ENCODE measurements around the gene HDAC7. TPM values are rescaled to one million over a fixed set of nuclear protein-coding genes. Genes with fewer than 3 reads are reported as not detected.

HDAC7 gene
- total RNA-seq, 4 donors from 2014 or later, result 9.8 to 80.9 (median 36.8) TPM

DNA sequence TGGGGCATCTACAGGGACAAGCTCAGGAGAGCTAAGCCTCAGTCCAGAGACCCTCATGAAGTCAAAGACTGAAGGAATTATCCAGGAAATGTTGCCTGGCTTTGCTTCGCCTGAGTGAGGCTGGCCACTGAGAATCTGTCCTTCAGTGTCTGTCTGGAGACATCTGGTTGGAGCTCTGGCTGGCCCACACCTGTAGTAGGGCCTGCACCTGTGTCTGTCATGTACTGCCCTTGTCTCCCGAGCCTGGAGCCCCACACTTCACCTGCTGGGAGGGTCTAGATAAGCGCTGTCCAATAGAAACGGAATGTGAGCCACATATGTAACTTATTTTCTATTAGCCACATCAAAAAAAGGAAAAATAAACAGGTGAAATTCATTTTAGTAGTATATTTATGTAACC is 9.9 kb upstream of the HDAC7 start:
- TF ChIP-seq, protein P1, sequence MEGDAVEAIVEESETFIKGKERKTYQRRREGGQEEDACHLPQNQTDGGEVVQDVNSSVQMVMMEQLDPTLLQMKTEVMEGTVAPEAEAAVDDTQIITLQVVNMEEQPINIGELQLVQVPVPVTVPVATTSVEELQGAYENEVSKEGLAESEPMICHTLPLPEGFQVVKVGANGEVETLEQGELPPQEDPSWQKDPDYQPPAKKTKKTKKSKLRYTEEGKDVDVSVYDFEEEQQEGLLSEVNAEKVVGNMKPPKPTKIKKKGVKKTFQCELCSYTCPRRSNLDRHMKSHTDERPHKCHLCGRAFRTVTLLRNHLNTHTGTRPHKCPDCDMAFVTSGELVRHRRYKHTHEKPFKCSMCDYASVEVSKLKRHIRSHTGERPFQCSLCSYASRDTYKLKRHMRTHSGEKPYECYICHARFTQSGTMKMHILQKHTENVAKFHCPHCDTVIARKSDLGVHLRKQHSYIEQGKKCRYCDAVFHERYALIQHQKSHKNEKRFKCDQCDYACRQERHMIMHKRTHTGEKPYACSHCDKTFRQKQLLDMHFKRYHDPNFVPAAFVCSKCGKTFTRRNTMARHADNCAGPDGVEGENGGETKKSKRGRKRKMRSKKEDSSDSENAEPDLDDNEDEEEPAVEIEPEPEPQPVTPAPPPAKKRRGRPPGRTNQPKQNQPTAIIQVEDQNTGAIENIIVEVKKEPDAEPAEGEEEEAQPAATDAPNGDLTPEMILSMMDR (IDR thresholded peaks at IDR 0.05), result no peak
- TF ChIP-seq POLR2A (IDR thresholded peaks at IDR 0.05), result no peak
- no peak for DNase-seq
- no peaks in the 10 kb centered on the region for H3K36me3 ChIP-seq
- no peak overlapping the region for H3K4me3 ChIP-seq
- H3K4me1 ChIP-seq, result peaks cover 6 to 17% (median 12%) of the 10 kb centered on the region in 4 donors
- H3K27ac ChIP-seq, result peak overlapping the region; percentile 29 to 77 (median 62)
- H3K9me3 ChIP-seq, result no peaks in the 10 kb centered on the region
- H3K27me3 ChIP-seq, result no peaks in the 10 kb centered on the region

DNA sequence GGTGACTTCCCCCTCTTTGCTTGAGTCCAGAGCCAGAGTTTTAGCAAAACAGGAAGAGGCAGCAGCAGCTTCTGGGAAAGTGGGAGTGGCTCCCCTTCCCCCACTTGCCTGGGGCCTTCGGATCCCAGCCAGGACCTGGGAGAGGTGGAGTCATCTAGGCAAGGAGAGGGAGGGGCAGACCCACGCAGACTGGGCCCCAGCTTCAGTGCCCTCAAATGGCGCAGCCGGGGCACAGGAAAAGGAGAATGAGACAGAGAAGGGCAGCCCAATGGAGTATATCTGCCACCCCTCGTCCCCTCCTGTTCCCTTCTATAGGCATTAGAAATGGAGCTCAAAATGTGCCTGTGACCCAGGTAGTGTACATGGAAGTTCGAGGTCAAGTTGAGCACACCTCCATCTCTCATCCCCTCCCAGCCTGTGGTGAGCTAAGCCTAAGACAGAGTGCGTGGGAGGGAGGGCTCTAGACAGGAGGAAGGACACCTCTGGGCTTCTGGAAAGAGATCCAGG is 9.3 kb upstream of the HDAC7 start:
- peak in 1 of 3 donors; percentile 77 for DNase-seq
- Histone ChIP-seq H3K9me3 (no peaks in the 10 kb centered on the region), H3K4me1 (peaks cover 6 to 17% (median 12%) of the 10 kb centered on the region in 4 donors), H3K27ac (peak overlapping the region; percentile 29 to 77 (median 62)), H3K4me3 (no peak overlapping the region), H3K27me3 (no peaks in the 10 kb centered on the region), H3K36me3 (no peaks in the 10 kb centered on the region)
- no peak for TF ChIP-seq POLR2A (IDR thresholded peaks at IDR 0.05)
- TF ChIP-seq, protein P1 (IDR thresholded peaks at IDR 0.05), result no peak

DNA sequence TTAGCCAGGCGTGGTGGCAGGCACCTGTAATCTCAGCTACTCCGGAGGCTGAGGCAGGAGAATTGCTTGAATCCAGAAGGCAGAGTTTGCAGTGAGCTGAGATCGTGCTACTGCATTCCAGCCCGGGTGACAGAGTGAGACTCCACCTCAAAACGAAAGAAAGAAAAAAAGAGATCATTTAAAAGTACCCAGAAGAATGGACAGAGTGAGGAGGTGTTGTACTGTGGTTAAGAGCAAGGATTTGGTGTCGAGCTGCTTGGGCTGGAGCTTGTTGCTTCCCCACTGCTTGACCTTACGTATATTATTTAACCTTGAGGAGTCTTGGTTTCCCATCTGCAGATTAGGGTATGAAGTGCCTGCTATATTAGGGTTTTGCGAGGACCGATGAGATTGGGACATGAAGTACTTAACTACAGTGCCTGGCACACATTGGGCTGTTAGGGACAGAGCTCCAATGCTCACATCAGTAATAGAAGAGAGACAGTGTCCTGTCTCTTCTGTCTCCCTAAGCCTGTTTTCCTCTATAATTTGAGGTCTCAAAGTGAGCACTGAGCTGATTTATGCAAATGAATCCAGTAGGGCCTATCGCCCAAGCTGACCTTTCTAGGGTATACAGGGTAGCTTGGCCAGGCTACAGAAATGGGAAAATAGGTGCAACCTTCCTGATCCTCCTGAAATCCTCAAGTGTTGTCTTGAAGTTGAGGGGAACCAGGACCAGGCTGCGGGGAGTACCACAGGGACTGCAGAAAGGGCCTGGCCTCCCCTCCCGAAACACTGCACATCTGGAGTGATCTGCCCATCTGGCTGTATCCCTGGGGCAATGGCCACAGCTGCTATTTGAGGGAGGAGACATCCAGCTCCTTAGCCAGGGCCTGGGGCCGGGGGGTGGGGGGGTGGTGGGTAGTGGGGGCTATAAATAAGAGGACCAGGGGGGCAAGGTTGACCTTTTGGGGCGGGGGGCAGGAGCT is 8.6 kb upstream of the HDAC7 start:
- Histone ChIP-seq H3K4me1 (peaks cover 6 to 17% (median 10%) of the 10 kb centered on the region in 4 donors), H3K4me3 (no peak overlapping the region), H3K9me3 (no peaks in the 10 kb centered on the region), H3K27ac (peak overlapping the region; percentile 29 to 77 (median 62)), H3K36me3 (no peaks in the 10 kb centered on the region), H3K27me3 (no peaks in the 10 kb centered on the region)
- TF ChIP-seq POLR2A (IDR thresholded peaks at IDR 0.05), result no peak
- TF ChIP-seq, protein P1 (IDR thresholded peaks at IDR 0.05), result no peak
- DNase-seq, result peak in 1 of 3 donors; percentile 34

DNA sequence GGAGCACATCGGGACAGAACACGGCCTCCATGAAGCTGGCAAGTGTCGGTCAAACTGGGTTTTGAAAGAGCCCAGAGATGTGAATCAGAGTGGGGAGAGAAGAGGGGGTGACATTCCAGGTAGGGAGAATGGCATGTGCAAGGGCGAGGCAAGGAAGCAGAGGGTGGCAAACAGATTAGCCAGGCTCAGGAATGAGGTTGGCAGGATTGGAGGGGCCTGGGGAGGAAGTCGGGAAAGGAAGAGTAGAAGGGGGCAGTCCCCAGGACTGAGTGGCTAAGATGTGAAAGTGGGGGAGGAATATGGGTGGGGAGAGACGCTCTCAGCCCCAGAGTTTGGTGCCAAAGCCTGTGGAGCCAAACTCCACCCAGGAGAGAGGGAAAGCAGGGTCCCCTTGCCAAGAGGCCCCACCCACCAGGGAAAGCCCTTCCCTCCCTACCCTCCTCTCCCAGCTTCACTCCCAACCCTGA is 5.5 kb upstream of the HDAC7 start:
- H3K27me3 ChIP-seq, result no peaks in the 10 kb centered on the region
- no peak for TF ChIP-seq POLR2A (IDR thresholded peaks at IDR 0.05)
- TF ChIP-seq, protein P1 (IDR thresholded peaks at IDR 0.05), result no peak
- H3K27ac ChIP-seq, result peak overlapping the region in 3 of 4 donors; percentile 55 to 98 (median 68)
- peak in 1 of 3 donors; percentile 42 for DNase-seq
- no peaks in the 10 kb centered on the region for H3K9me3 ChIP-seq
- H3K4me1 ChIP-seq, result peaks cover 0 to 44% (median 3%) of the 10 kb centered on the region in 4 donors
- no peak overlapping the region for H3K4me3 ChIP-seq
- no peaks in the 10 kb centered on the region for H3K36me3 ChIP-seq

DNA sequence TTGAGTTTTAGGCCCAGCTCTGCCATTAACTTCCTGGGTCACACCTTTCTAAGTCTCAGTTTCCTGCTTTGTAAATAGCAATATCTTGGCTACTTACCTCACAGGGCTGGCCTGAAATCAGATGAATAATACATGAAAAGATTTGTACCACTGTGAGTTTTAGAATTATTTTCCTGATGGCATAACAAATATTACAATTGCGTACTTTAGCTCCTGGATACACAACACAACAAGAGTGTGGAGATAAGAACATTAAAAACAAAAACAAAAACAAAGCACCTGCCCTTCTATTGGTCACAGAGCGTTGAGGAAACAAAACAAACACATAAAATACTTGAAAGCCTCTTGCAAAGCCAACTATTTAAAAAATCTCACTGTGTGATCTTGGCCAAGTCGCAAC is 4.9 kb upstream of the HDAC7 start:
- TF ChIP-seq, protein P1 (IDR thresholded peaks at IDR 0.05), result no peak
- no peak for TF ChIP-seq POLR2A (IDR thresholded peaks at IDR 0.05)
- H3K27ac ChIP-seq, result peak overlapping the region; percentile 17 to 98 (median 62)
- no peaks in the 10 kb centered on the region for H3K36me3 ChIP-seq
- no peaks in the 10 kb centered on the region for H3K9me3 ChIP-seq
- H3K4me3 ChIP-seq, result no peak overlapping the region
- peaks cover 0 to 45% (median 3%) of the 10 kb centered on the region in 4 donors for H3K4me1 ChIP-seq
- no peaks in the 10 kb centered on the region for H3K27me3 ChIP-seq
- DNase-seq, result no peak
